GM10847 (cell line): ENCODE results near the gene MYLK.

Source experiments
- POLR2A ChIP-seq: IDR thresholded peaks from 2 replicates; pipeline ENCODE4 v1.6.1; 2011; ENCODE audit not compliant: insufficient read length; ENCODE audit errors: extremely low read depth

Gene MYLK

DNA sequence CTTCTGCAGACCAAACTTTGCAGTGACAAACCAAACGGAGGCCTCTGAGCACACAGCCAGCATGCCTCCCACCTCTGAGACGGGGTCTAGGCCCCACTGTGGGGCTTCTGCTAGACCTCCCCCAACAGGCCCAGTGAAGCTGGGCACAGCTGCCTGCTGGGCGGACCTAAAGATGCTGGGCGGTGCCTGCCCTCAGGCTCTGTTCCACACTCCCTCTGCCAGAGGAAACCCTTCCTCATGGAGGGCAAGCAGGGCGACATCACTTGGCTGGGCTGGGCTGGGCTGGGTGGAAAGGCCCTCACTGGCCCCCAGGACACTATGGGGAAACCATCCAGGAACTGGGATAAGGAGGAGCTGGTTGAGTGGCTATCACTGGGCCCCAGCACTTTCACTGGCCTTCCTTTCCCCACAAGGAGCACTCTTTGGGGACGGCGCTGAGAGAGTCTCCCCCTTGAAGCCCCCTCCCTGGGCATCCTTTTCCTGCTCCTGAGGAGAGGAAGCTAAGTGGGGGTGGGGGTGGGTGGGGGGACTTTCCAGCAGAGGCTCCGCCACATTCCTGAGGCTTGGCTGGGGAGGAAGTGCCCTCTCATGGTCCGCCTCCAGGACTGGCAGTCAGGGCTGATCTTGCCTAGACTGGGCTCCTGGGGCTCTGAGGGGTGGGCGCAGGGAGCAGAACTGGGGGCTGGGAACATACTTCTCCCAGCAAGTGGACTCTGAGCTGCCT lies 201.2 kb downstream of the MYLK start:
- TF ChIP-seq POLR2A, result no peak

DNA sequence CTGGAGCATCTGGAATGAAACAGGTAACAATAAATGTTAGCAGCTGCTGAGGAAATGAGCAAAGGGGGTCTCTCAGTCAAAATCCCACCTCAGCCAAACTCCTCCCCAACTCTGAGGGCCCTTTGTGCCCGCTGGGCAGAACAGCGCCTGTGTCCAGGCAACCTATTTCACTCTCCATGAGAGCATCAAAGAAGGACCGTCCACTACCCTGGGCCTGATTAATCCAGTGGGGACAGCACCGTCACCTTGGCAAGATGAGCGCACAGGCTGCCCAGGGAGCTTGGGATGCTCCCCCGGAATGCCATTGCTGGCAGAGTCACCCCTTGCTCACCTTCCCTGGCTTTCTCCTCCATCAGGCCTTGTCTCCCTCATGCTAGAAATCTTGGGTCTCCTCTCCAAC lies 201.8 kb downstream of the MYLK start:
- no peak for TF ChIP-seq POLR2A

DNA sequence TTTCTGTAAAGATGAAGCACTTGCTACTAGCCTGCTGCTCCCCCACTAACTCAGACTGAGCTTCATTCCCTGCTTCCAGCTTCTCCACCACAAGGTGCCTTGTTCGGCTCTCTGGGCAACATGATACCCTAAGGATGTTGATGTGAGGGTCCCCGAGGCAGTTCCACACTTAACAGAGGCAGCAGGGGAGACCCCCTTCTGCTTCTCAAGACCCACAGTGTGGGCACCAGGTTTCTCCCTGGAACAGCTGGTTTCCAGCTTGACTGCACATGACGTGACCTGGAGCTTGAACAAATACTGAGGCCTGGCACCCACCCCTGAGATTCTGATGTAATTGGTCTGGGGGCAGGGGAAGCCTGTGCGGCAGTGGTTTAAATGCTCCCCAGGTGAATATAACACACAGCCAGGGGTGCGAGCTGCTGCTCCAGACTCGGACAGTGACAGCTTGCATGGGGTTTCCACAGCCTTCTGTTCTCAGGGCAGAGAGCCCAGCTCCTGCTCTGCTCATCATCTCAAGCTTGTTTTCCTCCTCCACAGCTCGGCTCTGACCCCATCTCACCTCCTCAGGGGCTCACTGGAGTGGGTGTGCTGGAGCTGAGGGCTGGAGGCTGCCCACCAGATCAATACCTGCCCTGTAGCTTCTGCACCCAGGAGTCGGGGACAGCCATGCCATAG lies 204.3 kb downstream of the MYLK start:
- TF ChIP-seq POLR2A, result no peak

DNA sequence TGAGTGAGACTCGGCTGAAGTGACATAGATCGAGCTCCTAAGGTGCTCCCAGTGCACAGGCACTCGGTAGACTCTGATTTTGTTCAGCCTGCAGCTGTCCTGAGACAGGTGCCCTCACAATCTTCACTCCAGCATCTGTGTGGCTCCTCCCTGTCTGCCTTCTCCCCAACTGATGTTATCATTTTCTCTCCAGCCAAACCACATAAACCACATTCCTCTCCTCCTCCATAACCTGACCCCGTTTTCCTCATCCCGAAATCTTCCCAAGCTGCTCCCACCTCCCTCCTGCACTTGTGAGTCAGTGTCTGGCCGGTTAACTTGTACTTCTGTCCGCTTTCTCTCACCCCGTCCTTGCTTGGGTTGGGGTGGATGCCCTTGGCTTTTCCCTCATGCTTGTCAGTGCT lies 206.0 kb downstream of the MYLK start:
- no peak for TF ChIP-seq POLR2A

DNA sequence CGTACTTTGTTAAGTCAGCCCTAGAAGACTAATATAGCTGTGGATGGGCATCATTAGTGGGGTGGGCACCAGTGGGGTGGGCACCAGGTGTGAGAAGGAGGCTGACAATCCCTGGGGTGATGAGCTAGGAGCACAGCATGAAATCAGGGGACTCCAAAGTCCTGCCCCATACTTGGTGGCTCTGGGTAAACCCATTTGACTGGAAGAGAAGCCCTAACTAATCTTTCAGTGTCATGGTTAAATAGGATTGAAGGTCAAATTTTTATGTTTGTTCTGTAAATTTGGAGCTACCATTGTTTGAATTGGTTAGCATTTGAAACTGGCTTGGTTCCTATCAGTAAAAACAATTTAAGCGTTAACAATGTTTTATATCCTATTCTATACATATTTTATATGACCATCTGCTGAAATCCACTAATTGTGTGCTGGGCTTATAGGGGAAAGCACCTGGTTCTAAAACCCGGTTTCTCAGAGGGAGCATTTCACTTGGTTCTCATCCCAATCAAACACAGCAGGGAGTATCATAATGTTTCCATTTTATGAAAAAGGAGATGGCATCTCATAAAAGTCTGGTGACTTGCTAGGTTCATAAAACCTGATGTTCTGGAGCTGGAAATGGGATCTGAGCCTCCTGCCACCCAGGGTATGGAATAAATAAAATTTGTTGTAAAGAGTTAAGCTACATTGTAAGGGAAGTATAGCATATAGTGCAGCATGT lies 211.5 kb downstream of the MYLK start:
- no peak for TF ChIP-seq POLR2A

DNA sequence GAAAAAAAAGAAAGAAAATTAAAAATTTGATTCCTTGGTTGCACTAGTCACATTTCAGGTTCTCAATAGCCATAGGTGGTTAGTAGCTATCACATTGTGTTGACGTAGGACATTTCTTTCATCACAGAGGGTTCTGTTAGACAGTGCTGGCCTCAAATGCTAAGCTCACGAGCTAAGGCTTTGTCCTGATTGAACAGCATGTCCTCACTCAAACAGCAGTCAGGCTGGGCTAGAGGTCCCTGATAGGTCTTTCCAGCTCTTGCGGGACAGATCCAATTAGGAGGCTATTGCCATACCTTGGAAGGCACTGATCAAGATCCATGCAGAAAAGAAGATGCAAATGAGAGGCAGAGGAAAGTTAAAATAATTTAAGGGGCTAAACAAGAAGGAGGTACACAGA lies 213.4 kb downstream of the MYLK start:
- TF ChIP-seq POLR2A, result no peak

DNA sequence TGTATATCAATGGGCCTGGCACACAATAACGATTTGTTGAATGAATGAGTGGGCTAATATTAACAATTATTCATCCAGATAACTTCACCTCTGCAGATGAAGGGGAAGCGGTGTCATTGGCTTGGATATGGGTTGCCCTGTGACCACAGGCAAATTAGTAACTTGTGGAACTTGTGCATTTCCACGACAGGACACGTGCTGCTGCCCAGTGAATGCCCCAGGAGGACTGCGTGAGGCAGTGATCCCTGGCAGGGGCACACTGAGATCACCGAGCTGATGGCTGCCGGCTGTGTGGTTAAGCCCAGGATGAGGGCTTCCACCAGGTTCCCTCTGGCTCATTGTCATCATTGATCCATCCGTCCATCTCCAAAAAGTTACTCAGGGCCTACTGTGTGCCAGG lies 215.2 kb downstream of the MYLK start:
- TF ChIP-seq POLR2A, result no peak

DNA sequence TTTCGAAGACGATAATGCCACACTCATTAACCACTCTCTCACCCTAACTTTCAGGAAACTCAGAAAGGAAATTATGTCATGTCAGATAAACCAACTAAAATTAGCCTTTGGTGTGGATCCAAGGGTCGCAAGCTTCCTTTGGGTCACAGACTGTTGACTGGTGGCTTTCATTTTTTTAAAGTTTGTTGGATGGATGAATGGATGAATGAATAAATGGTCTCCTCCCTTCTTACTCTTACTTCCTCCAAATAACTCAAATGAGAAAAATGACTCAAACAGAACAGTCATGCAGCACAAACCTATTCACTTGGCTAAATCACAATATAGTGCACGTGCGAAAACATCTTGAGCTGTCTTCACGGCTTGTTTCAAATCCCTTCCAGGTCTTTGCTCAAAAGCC lies 216.3 kb downstream of the MYLK start:
- TF ChIP-seq POLR2A, result no peak

DNA sequence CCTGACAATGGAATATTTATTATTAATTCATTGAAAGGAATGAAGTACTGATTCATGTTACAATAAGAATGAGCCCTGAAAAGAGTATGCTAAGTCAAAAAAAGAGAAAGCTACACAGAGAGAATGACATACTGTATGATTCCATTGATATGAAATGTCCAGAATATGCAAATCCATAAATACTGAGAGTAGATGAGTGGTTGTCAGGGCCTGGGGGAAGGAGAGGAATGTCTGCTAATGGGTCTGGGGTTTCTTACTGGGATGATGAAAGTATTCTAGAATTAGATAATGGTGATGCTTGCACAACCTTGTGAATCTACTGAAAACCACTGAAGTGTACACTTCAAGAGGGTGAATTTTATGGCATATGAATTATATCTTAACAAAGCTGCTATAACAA lies 219.4 kb downstream of the MYLK start:
- no peak for TF ChIP-seq POLR2A

DNA sequence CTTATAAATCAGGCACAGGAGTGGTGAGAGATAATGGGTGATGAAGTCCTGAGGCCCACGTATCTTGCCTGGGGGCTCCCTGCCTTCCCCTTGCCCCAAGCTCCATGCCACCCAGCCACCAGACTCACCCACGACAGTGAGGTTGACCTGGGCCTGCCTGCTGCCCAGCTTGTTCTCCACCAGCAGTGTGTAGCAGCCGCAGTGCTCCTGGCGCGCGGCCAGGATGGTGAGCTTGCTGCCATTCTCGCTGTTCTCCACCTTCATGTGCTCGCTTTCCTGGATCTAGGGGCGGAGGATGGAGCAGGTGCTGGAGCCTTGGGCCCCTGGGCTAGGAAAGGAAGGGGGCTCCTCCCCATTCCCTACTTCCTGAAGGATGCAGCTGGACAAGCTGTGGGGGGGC lies 220.2 kb downstream of the MYLK start:
- TF ChIP-seq POLR2A, result no peak

DNA sequence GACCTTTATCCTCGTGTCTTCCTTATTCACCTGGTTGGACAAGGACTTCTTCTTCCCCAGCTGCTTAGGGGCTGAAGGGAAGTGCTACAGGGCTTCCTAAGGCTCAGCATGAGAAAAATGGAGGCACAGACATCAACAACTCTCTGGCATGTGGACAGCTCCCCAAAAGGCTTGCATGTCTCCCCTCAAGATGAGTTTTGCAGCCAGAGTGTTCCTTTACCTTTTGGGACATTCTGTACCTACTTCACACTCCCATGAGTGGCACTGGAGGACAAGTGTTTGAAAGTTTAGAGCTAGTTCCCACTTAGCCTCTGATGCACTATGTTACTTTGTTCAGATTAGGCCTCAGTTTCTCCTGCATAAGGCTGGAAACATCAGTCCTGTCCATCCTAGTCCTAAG lies 222.2 kb downstream of the MYLK start:
- no peak for TF ChIP-seq POLR2A

DNA sequence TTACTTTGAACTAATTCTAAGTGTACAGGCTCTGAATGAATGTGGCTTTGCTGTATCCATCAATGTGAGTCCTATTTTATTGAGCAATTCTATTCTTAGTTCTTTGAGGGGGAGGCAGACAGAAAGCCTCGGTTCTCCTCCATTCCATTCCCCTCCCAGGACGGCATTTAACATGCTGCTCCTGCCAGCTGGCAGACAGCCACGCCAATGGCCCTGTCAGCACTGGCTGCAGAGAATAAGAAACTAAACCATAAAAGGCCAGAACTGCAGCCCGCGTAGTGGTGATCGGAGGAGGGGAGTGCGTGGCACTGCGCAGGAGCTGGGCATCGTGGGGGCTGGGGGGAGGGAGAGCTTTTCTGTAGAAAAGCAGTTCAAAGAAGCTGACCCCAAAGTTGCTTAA lies 223.2 kb downstream of the MYLK start:
- no peak for TF ChIP-seq POLR2A

DNA sequence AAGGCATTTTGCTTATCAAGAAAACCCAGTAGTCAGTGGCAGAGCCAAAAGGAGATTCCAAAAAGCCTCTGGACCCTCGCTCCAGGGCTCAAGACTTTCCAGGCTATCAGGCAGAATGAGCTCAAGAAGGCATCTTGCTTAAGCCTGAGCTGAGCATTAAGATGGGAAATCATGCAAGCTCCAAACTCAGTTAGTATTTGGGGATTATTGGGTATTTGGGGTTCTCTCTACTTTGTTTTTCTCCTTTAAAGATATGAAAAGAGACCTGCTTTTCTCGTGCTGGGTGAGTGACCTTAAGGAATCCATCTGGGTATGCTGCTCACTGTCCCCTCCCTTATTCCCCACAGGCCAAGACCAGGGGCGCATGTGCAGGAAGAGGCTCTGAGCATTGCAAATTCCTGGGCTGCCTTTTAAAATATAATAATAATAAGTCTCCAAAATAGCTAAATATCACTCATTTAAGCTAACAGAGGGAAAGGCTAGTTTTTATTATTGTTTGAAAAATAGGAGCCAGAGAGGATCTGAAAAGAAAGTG lies 223.9 kb downstream of the MYLK start:
- no peak for TF ChIP-seq POLR2A

DNA sequence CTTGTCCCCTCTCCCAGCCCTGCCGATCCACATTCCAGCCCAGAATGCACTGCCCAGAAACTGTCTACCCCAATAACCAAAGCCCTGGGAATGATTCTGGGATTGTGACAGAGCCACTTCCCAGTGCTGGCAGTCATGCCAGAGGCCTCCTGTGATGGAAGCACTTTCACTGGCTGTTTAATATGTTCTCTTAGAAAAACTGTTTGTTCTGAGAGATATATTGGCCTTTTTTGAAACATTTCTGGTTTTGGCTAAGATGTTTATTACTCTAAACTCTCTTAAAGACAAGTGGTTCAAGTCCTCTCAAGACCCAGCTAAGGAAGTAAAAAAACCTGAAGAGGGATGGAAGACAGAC lies 225.3 kb downstream of the MYLK start:
- no peak for TF ChIP-seq POLR2A

DNA sequence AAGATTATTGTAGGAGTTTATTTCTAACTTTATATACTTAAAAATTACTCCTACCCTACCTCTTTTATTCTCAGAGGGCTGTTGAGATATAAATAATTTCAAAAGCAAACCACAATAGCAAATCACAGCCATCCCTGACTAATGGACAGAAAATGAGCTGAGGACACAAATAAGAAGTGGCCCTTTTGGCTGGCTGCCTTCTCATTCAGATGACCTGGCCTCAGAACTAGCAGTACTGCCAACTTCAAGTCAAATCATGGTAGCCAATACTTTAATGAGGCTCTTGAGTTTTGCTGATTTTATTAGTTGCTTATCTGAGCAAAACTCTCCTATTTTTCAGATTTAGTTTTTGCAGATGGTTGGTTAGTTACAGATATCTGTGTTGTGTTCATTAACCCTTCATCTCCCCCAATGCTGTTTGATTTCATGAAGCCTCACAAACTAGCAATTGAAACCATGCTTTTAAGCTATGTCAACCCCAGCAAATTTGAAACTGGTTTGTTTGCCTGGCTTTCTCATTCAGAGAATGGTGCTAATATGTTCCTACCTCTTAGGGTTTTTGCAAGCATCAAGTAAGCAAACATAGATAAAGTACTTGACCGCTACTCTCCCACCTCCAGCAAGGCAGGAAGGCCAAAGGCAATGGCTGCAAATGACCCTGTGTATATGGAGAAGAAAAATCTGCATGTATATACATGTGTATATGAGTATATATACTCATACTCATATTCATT lies 225.8 kb downstream of the MYLK start:
- TF ChIP-seq POLR2A, result no peak

DNA sequence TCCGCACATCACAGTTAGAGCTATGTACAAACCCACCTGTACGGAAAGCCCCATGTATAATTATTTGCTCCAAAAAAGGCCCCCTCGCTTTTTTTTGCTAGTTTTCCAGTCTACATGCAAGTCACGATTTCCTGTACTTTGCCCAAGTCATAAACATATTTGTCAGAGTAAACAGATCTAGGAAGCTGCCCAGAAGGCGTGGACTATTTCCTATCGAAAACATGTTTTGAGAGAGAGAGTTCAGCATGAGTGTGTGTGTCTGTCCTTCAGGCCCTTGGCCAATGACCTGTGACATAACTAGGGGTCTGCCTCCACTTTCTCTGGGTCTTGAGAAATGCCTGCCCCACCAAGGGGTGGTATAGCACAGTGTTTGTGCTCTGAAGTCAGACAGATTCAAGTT lies 226.6 kb downstream of the MYLK start:
- TF ChIP-seq POLR2A, result no peak

DNA sequence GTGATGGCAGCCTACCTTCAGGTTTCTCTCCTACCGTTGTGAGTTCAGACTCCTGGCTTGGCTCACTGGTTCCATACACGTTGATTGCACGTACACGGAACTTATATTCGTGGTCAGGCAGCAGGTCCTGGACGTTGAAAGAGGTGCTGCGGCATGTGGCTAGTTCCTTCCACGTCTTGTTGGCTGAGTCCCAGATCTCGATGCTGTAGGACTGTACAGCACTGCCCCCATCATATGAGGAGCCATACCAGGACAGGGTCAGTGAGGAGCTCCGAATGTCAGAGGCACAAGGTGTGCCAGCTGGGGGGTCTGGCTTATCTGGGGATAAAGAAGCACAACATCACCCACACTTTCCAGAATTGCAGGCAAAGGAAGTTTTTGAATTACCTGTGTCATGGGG lies 227.0 kb downstream of the MYLK start:
- TF ChIP-seq POLR2A, result no peak
